D721Med (cell line): ENCODE data around the gene SDR9C7.
"Not testable (repeated sequence)": the region's sequence is repeated elsewhere in the genome, so short reads cannot be mapped to it uniquely, and the experiment has no call there.

Experiments used
- DNase-seq: peaks from one replicate; pipeline ENCODE4 v3.0.0; 2011; ENCODE audit warnings: low spot score; ENCODE audit not compliant: insufficient read length
- FAIRE-seq: peaks from 2 replicates; lab custom pipeline; 2011; peaks lifted over from hg19 to GRCh38; lab: Jason Lieb, UNC
- CTCF ChIP-seq: IDR thresholded peaks from 2 replicates; pipeline ENCODE4 v1.5.1; 2012; ENCODE audit warnings: mild to moderate bottlenecking, control low read depth; ENCODE audit not compliant: insufficient read depth; ENCODE audit errors: missing control alignments

The SDR9C7 gene

GRCh38 chr12:56885316-56885715 is 48.9 kb downstream of the SDR9C7 start:
- FAIRE-seq (no peak), DNase-seq (no peak)
- TF ChIP-seq CTCF: no peak

- FAIRE-seq (no peak), DNase-seq (no peak)
- TF ChIP-seq CTCF: no peak
Measured at GRCh38 chr12:56884421-56884820, 49.8 kb downstream of the SDR9C7 start.

- not testable (repeated sequence) for FAIRE-seq, DNase-seq
Measured at GRCh38 chr12:56882407-56882806, 51.8 kb downstream of the SDR9C7 start.

- FAIRE-seq: no peak
Measured at GRCh38 chr12:56880125-56880992, 53.8 kb downstream of the SDR9C7 start.

GRCh38 chr12:56879240-56880124 is 54.7 kb downstream of the SDR9C7 start:
- FAIRE-seq, DNase-seq: not testable (repeated sequence)

More at GRCh38 chr12:56880125-56880992, 53.8 kb downstream of the SDR9C7 start:
- no peak for TF ChIP-seq CTCF
- DNase-seq: no peak

GRCh38 chr12:56878010-56878339 is 56.2 kb downstream of the SDR9C7 start:
- no peak for TF ChIP-seq CTCF
- DNase-seq: no peak
- no peak for FAIRE-seq

GRCh38 chr12:56877195-56878009 is 56.8 kb downstream of the SDR9C7 start:
- no peak for TF ChIP-seq CTCF
- FAIRE-seq: no peak
- DNase-seq: no peak
